Measurements from ENCODE around the gene COLQ. TPM values are rescaled to one million over a fixed set of nuclear protein-coding genes. Genes with fewer than 3 reads are reported as not detected.
"Not testable (repeated sequence)": the region's sequence is repeated elsewhere in the genome, so short reads cannot be mapped to it uniquely, and the experiment has no call there.

Gene COLQ
- total and polyA plus RNA-seq, 12 donors, result 0.60 to 7.7 (median 2.0) TPM; not detected in 1

DNA sequence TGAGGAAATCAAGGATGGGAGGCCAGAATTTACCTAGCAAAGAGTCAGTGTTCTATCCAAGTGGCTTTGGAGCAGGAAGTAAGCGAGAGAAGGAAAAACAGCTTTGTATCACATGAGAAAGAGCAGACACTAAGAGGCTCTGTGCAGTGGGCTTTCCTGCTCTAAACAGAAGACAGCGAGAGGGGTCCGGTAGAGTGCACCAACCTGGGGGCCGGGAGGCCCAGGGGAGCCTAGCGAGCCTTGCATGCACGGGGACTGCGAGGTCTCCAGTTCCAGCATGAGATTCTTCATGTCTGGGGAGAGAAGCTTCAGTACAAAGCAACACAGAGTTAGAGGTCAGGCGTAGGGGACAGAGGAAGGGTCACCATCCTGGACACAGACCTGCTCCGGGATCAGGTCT, 33.5 kb downstream of the COLQ start:
- WGBS, 4 donors, result 87 to 94% (median 93%) methylated on average over 9 of the region's 9 CpGs
- no peak overlapping the region for H3K27ac ChIP-seq
- intact Hi-C loops (cut with DNase I), result loop anchor here in 1 of 2 donors (2.0 kb wide), 1 partner anchor 37 kb away; no protein-coding TSS in a partner anchor
- no peaks in the 10 kb centered on the region for H3K4me1 ChIP-seq (replicated peaks in 1 of 2)
- no peaks in the 10 kb centered on the region for H3K9me3 ChIP-seq (replicated peaks in 1 of 3)
- no peak overlapping the region for H3K4me3 ChIP-seq
- no peak for TF ChIP-seq POLR2A (IDR thresholded peaks at IDR 0.05)
- TF ChIP-seq, protein P1, sequence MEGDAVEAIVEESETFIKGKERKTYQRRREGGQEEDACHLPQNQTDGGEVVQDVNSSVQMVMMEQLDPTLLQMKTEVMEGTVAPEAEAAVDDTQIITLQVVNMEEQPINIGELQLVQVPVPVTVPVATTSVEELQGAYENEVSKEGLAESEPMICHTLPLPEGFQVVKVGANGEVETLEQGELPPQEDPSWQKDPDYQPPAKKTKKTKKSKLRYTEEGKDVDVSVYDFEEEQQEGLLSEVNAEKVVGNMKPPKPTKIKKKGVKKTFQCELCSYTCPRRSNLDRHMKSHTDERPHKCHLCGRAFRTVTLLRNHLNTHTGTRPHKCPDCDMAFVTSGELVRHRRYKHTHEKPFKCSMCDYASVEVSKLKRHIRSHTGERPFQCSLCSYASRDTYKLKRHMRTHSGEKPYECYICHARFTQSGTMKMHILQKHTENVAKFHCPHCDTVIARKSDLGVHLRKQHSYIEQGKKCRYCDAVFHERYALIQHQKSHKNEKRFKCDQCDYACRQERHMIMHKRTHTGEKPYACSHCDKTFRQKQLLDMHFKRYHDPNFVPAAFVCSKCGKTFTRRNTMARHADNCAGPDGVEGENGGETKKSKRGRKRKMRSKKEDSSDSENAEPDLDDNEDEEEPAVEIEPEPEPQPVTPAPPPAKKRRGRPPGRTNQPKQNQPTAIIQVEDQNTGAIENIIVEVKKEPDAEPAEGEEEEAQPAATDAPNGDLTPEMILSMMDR (IDR thresholded peaks at IDR 0.05), result no peak
- no peak for DNase-seq
- no peaks in the 10 kb centered on the region for H3K36me3 ChIP-seq (replicated peaks in 1 of 2)
- no peaks in the 10 kb centered on the region for H3K27me3 ChIP-seq

DNA sequence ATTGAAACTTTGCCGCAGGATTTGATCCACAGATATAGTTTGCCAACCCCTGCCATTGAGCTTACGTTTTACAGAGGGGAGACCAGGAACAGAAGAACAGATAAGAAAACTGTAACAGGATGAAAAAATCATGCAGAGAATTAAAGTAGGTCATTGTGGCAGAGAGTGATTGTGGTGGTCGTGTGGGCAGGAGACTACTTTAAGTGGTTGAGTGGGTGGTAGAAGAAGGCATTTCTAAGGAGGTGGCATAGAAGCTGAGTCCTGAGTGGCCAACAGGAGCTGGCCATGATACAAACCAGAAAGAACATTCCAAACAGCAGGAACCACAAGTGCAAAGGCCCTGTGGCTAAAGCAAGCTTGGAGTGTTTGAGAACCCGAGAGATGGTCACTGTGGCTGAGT, 34.5 kb downstream of the COLQ start:
- TF ChIP-seq, protein P1 (IDR thresholded peaks at IDR 0.05), result no peak
- no peak for TF ChIP-seq POLR2A (IDR thresholded peaks at IDR 0.05)
- intact Hi-C loops (cut with DNase I), result no loop called here
- no peaks in the 10 kb centered on the region for H3K36me3 ChIP-seq (replicated peaks in 1 of 2)
- no peaks in the 10 kb centered on the region for H3K4me1 ChIP-seq (replicated peaks in 1 of 2)
- no peaks in the 10 kb centered on the region for H3K9me3 ChIP-seq (replicated peaks in 1 of 3)
- H3K27me3 ChIP-seq, result no peaks in the 10 kb centered on the region
- no peak overlapping the region for H3K27ac ChIP-seq
- no peak for DNase-seq
- no peak overlapping the region for H3K4me3 ChIP-seq
- 92 to 97% (median 96%) methylated on average over 4 of the region's 4 CpGs for WGBS, 4 donors

DNA sequence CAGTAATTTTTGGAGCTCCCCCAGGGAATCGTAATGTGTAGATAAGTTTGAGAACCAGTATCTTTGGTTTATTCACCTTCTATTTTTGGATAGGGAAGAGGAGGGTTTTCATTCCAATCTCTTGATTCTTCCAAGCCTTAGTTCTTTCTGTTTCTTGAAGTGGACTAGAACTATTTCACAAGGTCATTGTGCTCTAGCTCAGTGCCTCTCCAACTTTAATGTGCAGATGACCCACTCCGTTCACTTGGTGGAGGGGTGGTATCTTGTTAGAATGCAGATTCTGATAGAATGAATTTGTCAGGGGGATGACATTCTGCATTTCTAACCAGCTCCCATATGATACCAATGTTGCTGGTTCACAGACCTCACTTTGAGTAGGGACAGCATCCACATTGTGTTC, 35.5 kb downstream of the COLQ start:
- TF ChIP-seq POLR2A (IDR thresholded peaks at IDR 0.05), result no peak
- TF ChIP-seq, protein P1 (IDR thresholded peaks at IDR 0.05), result no peak
- intact Hi-C loops (cut with DNase I), result no loop called here
- 86 to 94% (median 93%) methylated on average over 2 of the region's 2 CpGs for WGBS, 4 donors

DNA sequence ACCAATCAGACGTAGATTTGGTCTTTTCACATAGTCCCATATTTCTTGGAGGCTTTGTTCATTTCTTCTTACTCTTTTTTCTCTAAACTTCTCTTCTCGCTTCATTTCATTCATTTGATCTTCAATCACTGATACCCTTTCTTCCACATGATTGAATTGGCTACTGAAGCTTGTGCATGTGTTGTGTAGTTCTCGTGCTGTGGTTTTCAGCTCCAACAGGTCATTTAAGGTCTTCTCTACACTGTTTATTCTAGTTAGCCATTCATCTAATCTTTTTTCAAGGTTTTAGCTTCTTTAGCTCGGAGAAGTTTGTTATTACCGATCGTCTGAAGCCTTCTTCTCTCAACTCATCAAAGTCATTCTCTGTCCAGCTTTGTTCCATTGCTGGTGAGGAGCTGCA, 37.0 kb downstream of the COLQ start:
- H3K9me3 ChIP-seq (replicated peaks in 1 of 3); DNase-seq; intact Hi-C loops (cut with DNase I); H3K27me3 ChIP-seq; H3K36me3 ChIP-seq (replicated peaks in 1 of 2); H3K27ac ChIP-seq; H3K4me3 ChIP-seq; H3K4me1 ChIP-seq (replicated peaks in 1 of 2): not testable (repeated sequence)
- 94 to 95% (median 95%) methylated on average over 6 of the region's 6 CpGs for WGBS, 4 donors

More for the DNA sequence above, 35.5 kb downstream of the COLQ start:
- no peak for DNase-seq
- H3K4me1 ChIP-seq (replicated peaks in 1 of 2), result no peaks in the 10 kb centered on the region
- no peaks in the 10 kb centered on the region for H3K27me3 ChIP-seq
- no peaks in the 10 kb centered on the region for H3K36me3 ChIP-seq (replicated peaks in 1 of 2)
- H3K27ac ChIP-seq, result no peak overlapping the region
- H3K4me3 ChIP-seq, result no peak overlapping the region
- no peaks in the 10 kb centered on the region for H3K9me3 ChIP-seq (replicated peaks in 1 of 3)

DNA sequence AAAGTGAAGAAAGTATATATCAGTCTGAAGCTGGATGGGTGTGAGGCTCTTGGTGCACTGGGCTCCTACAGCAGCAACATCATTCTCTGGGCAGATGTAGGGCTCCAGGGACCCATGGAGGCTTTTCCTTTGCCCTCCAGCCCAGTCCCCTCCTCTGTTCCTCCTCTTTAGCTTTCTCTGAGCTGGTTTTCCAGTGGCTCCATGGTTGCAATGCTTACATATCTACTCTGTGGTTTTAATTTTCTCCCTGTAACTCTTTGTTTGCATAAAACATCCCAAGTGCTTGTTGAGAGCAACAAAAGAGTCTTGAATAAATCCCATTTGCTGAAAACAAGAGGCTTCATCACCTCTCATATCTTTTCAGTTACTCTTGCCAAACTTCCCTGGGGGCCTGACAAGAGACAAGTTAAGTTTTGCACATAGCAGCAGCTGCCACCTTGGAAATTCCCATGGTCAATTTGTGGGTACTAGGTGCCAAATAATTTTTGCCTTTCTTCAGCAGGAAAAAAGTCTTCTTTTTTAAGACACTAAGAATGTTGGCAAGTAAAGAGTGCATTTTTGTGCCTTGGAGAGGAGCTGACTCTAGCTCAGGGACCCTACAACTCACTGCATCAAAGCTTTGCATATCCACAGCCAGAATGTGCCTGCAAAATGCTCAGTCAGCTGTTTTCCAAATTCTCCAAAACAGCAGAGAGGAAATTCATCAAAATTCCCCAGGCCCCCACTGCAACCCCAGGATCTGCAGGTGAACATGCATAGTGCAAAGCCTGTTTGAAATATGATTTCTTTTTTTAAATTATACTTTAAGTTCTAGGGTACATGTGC, 41.9 kb downstream of the COLQ start:
- TF ChIP-seq, protein P1 (IDR thresholded peaks at IDR 0.05), result no peak
- peak in 1 of 7 donors; percentile 21 for DNase-seq
- intact Hi-C loops (cut with DNase I), result no loop called here

More for the DNA sequence above, 41.9 kb downstream of the COLQ start:
- Histone ChIP-seq H3K4me1 (replicated peaks in 1 of 2) (peaks cover 0 to 11% of the 10 kb centered on the region in 2 donors), H3K27ac (no peak overlapping the region), H3K36me3 (replicated peaks in 1 of 2) (no peaks in the 10 kb centered on the region), H3K27me3 (no peaks in the 10 kb centered on the region), H3K9me3 (replicated peaks in 1 of 3) (no peaks in the 10 kb centered on the region), H3K4me3 (no peak overlapping the region)

All from adrenal gland (tissue), 12 donors.